SK-N-SH (cell line): ENCODE data around the gene TSPAN16. TPM values are rescaled to one million over a fixed set of nuclear protein-coding genes. Genes with fewer than 3 reads are reported as not detected.

Experiments used
- CTCF ChIA-PET: fragments of 300-600, 350-600 bp; formaldehyde crosslinking; extraction: SDS; loops from one replicate; lab custom pipeline; 2021; lab: Yijun Ruan, JAX
- POLR2A ChIA-PET: fragments of 350-600 bp; sonication (Branson Sonifier 250); formaldehyde crosslinking; extraction: SDS; loops from one replicate; lab custom pipeline; 2020; ENCODE audit warnings: antibody characterized with exemption, inconsistent platforms; lab: Yijun Ruan, JAX
- DNase-seq: peaks from one replicate; pipeline ENCODE4 v3.0.0; 2012
- H2AFZ ChIP-seq: fragments of 200-600 bp; sonication (generic); 2 replicates; pipeline ENCODE4 v1.8.1; 2016; ENCODE audit warnings: antibody characterized with exemption, mild to moderate bottlenecking, low read depth
- H3F3A ChIP-seq: fragments of 200-600 bp; sonication (generic); replicated peaks from 2 replicates; pipeline ENCODE3; 2016; ENCODE audit warnings: antibody characterized with exemption, mild to moderate bottlenecking; ENCODE audit not compliant: insufficient read depth
- H3K27ac ChIP-seq, 2 experiments: fragments of 200-500 bp in 1 of 2; fragments of 200-600 bp in 1 of 2; sonication (Bioruptor generic) in 1 of 2; sonication (generic), shearing (Covaris generic) in 1 of 2; 2 replicates each; pipeline versions ENCODE4 v1.5.1 to v1.6.1; 2014 to 2016; ENCODE audit warnings: low read depth in 2 of 2, inconsistent platforms in 1 of 2, low read length in 1 of 2, mild to moderate bottlenecking in 1 of 2, mixed read lengths in 1 of 2
- H3K27me3 ChIP-seq: fragments of 200-600 bp; sonication (generic), shearing (Covaris generic); 2 replicates; pipeline ENCODE4 v1.6.1; 2016; ENCODE audit warnings: mixed run types; ENCODE audit not compliant: insufficient read depth
- H3K36me3 ChIP-seq, 2 experiments: fragments of 200-500 bp in 1 of 2; fragments of 200-600 bp in 1 of 2; sonication (Bioruptor generic) in 1 of 2; sonication (generic) in 1 of 2; replicated peaks in 1 of 2; 2 replicates each; pipeline versions ENCODE3 to v1.5.1; 2014 to 2016; ENCODE audit warnings: low read length in 1 of 2, mild to moderate bottlenecking in 1 of 2; ENCODE audit not compliant: insufficient read depth in 2 of 2, control insufficient read depth in 1 of 2
- H3K4me1 ChIP-seq, 2 experiments: fragments of 200-500 bp in 1 of 2; fragments of 200-600 bp in 1 of 2; sonication (Bioruptor generic) in 1 of 2; sonication (generic), shearing (Covaris generic) in 1 of 2; 2 replicates each; pipeline versions ENCODE4 v1.5.1 to v1.6.1; 2014 to 2016; ENCODE audit warnings: low read depth in 1 of 2, low read length in 1 of 2, mixed run types in 1 of 2; ENCODE audit not compliant: insufficient read depth in 2 of 2, control insufficient read depth in 1 of 2
- H3K4me2 ChIP-seq: fragments of 200-600 bp; sonication (generic), shearing (Covaris generic); 2 replicates; pipeline ENCODE4 v1.6.1; 2017; ENCODE audit warnings: mixed run types
- H3K4me3 ChIP-seq, 2 experiments: fragments of 200-500 bp in 1 of 2; fragments of 200-600 bp in 1 of 2; sonication (Bioruptor generic) in 1 of 2; sonication (generic), shearing (Covaris generic) in 1 of 2; 2 replicates each; pipeline versions ENCODE4 v1.5.1 to v1.8.1; 2014 to 2016; ENCODE audit warnings: low read depth in 2 of 2, inconsistent platforms in 1 of 2, low read length in 1 of 2, mild to moderate bottlenecking in 1 of 2, mixed read lengths in 1 of 2, moderate library complexity in 1 of 2
- H3K79me2 ChIP-seq: fragments of 200-600 bp; sonication (generic); 2 replicates; pipeline ENCODE4 v1.8.1; 2017; ENCODE audit warnings: mild to moderate bottlenecking; ENCODE audit not compliant: insufficient read depth
- H3K9ac ChIP-seq: fragments of 200-600 bp; sonication (generic); 2 replicates; pipeline ENCODE4 v1.6.1; 2017; ENCODE audit warnings: mixed run types
- H3K9me2 ChIP-seq: fragments of 200-600 bp; sonication (generic); 2 replicates; pipeline ENCODE4 v1.6.1; 2017; ENCODE audit warnings: mixed run types
- H3K9me3 ChIP-seq: fragments of 200-600 bp; sonication (generic); 2 replicates; pipeline ENCODE4 v1.6.1; 2017; ENCODE audit warnings: mixed run types, mild to moderate bottlenecking, moderate library complexity
- H4K20me1 ChIP-seq: fragments of 200-600 bp; sonication (generic); 2 replicates; pipeline ENCODE4 v1.6.1; 2017; ENCODE audit warnings: mild to moderate bottlenecking, mixed run types; ENCODE audit not compliant: insufficient read depth
- CHD2 ChIP-seq: fragments of 150-350 bp; IDR thresholded peaks from 2 replicates; pipeline ENCODE4 v1.6.1; 2018; ENCODE audit warnings: low read length; ENCODE audit not compliant: partially characterized antibody
- FOXJ3 ChIP-seq: sonication (generic); formaldehyde crosslinking; IDR thresholded peaks from 2 replicates; pipeline ENCODE4 v1.5.1; 2020; ENCODE audit warnings: mild to moderate bottlenecking, missing genetic modification reagents
- GATA2 ChIP-seq: sonication (generic); formaldehyde crosslinking; IDR thresholded peaks from 2 replicates; pipeline ENCODE4 v1.5.0; 2020; ENCODE audit warnings: mild to moderate bottlenecking, missing genetic modification reagents
- MXI1 ChIP-seq: IDR thresholded peaks from 2 replicates; pipeline ENCODE4 v1.6.1; 2012; ENCODE audit warnings: mild to moderate bottlenecking, low read depth, low read length, improper control_type of control experiment
- NFIC ChIP-seq: IDR thresholded peaks from 2 replicates; pipeline ENCODE4 v1.4.0; 2012; ENCODE audit warnings: borderline replicate concordance
- RAD21 ChIP-seq: IDR thresholded peaks from 2 replicates; pipeline ENCODE4 v1.6.1; 2012; ENCODE audit warnings: mild to moderate bottlenecking, low read length
- RXRA ChIP-seq: IDR thresholded peaks from 2 replicates; pipeline ENCODE4 v1.4.0; 2012; ENCODE audit warnings: low read depth, mild to moderate bottlenecking, borderline replicate concordance
- SIN3A ChIP-seq: IDR thresholded peaks from 2 replicates; pipeline ENCODE4 v1.6.1; 2012; ENCODE audit warnings: low read depth, mild to moderate bottlenecking, low read length, moderate library complexity, borderline replicate concordance
- WGBS: methylation state at CpG from one replicate; pipeline ENCODE4 v1.1.6; 2017; ENCODE audit warnings: low lambda C conversion rate; 5-methylcytosine and 5-hydroxymethylcytosine counted together
- polyA plus RNA-seq, 3 experiments: library from polyadenylated mRNA; depleted of rRNA; stranded (reverse); fragments of >200 nt; gene quantifications; 2 replicates each; pipeline ENCODE4 v1.2.3, GENCODE V29; 2012
- TF ChIP-seq, protein P1 (sequence below): IDR thresholded peaks from 2 replicates; pipeline ENCODE4 v1.6.1; 2012; ENCODE audit warnings: mild to moderate bottlenecking, low read depth, low read length, moderate library complexity
- TF ChIP-seq, protein P2 (sequence below): fragments of 150-350 bp; IDR thresholded peaks from 2 replicates; pipeline ENCODE4 v1.6.1; 2017; ENCODE audit warnings: antibody characterized with exemption, low read length, low read depth, borderline replicate concordance

The TSPAN16 gene
- polyA plus RNA-seq, 1 of the 3 experiments (the other 2 are of a cell fraction), result not detected

DNA sequence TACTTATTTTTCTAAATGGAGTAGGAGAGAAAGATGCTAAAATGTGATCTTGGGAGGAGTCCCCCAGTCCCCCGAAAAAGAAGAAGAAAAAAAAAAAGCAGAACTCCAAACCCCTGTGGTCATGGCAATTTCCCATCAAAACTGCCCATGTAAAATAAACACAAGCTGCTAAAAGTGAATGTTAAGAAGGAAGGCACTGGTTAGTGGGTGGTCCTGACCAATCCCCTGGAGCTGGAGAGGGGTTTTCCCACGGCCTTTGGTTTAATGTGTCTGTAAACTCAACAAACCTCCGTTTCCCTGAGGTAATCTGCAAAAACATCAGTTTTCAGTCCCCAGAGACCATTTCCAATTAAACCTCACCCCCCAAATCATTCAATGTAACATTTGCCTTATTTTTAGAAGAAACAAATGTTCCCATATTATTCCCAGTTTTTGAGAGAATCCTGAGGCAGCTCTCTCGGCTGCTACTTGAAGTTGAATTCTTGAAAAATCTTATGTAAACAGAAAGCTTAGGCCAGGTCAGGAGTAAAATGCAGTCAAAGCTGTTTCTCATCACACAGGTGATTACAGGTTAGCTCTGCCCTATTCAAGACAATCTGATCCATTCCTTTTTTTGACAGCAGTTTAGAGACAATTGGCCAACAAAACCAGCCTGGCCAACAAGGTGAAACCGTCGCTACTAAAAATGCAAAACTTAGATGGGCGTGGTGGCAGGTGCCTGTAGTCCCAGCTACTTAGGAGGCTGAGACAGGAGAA is 26.5 kb downstream of the TSPAN16 start:
- Histone ChIP-seq H3K9me2 (no peaks in the 10 kb centered on the region), H3K4me1 (peaks cover 9 to 19% of the 10 kb centered on the region in 2 experiments), H4K20me1 (no peaks in the 10 kb centered on the region), H3F3A (peaks cover 13% of the 10 kb centered on the region), H2AFZ (no peak overlapping the region), H3K79me2 (no peaks in the 10 kb centered on the region), H3K27me3 (no peaks in the 10 kb centered on the region), H3K4me3 (no peak overlapping the region), H3K36me3 (no peaks in the 10 kb centered on the region), H3K4me2 (no peak overlapping the region), H3K9ac (no peak overlapping the region), H3K27ac (no peak overlapping the region), H3K9me3 (no peaks in the 10 kb centered on the region)
- CTCF ChIA-PET, result interaction anchor here (0.7 to 2.0 kb wide), 7 partner anchors 9 to 118 kb away, joined by 3 to 5 read pairs (median 3); partner anchors contain the start of genes PRKCSH, RAB3D and TSPAN16
- DNase-seq, result no peak
- TF ChIP-seq NFIC (no peak), FOXJ3 (CRISPR knock-in tag) (no peak), RAD21 (no peak), RXRA (no peak), SIN3A (no peak), MXI1 (no peak), GATA2 (CRISPR knock-in tag) (no peak)
- TF ChIP-seq, protein P1, sequence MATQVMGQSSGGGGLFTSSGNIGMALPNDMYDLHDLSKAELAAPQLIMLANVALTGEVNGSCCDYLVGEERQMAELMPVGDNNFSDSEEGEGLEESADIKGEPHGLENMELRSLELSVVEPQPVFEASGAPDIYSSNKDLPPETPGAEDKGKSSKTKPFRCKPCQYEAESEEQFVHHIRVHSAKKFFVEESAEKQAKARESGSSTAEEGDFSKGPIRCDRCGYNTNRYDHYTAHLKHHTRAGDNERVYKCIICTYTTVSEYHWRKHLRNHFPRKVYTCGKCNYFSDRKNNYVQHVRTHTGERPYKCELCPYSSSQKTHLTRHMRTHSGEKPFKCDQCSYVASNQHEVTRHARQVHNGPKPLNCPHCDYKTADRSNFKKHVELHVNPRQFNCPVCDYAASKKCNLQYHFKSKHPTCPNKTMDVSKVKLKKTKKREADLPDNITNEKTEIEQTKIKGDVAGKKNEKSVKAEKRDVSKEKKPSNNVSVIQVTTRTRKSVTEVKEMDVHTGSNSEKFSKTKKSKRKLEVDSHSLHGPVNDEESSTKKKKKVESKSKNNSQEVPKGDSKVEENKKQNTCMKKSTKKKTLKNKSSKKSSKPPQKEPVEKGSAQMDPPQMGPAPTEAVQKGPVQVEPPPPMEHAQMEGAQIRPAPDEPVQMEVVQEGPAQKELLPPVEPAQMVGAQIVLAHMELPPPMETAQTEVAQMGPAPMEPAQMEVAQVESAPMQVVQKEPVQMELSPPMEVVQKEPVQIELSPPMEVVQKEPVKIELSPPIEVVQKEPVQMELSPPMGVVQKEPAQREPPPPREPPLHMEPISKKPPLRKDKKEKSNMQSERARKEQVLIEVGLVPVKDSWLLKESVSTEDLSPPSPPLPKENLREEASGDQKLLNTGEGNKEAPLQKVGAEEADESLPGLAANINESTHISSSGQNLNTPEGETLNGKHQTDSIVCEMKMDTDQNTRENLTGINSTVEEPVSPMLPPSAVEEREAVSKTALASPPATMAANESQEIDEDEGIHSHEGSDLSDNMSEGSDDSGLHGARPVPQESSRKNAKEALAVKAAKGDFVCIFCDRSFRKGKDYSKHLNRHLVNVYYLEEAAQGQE, result no peak
- POLR2A ChIA-PET, result no interaction called here
- WGBS, result 85% methylated on average over 7 of the region's 7 CpGs

DNA sequence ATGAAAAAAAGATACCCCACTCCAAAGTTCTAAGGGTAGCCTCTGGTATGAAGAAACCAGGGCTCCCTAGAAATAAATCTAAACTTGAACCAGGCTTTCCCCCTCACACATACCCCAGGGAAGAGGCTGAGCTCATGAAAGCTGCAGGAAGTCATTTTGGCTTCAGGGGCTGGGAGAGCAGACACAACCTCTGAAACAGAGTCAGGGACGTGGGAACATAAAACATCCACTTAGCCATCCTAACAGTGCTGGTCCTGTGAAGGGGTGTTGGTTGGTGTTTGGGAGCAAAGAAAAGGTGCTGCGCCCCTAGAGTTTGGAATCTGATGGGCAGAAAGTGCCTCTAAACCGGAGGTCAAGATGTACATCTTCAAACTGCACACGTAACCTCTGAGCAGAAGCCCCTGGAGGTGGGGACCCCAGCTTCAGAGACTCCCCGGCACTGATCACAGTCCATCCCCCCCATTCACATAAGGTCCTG is 27.7 kb downstream of the TSPAN16 start:
- no peak overlapping the region for H3K9ac ChIP-seq

More for the DNA sequence above, 27.7 kb downstream of the TSPAN16 start:
- H2AFZ ChIP-seq, result no peak overlapping the region
- peak overlapping the region; percentile 65 to 87; a peak in 3 of 4 replicates for H3K27ac ChIP-seq
- H3K36me3 ChIP-seq, result peaks cover 0 to 5% of the 10 kb centered on the region in 2 experiments
- ChIA-PET POLR2A (interaction anchor here (1.3 to 2.5 kb wide), 2 partner anchors 15 to 51 kb away, joined by 3 to 17 read pairs; partner anchors contain the start of genes RAB3D and SWSAP1), CTCF (interaction anchor here (0.9 to 2.2 kb wide), 7 partner anchors 27 to 123 kb away, joined by 3 to 11 read pairs (median 4); partner anchors contain the start of gene TSPAN16)
- peaks cover 9 to 19% of the 10 kb centered on the region in 2 experiments for H3K4me1 ChIP-seq
- H3K4me2 ChIP-seq, result peak overlapping the region; percentile 66; the same call in 1 of the 2 replicates
- H3K9me3 ChIP-seq, result no peaks in the 10 kb centered on the region
- H3K27me3 ChIP-seq, result no peaks in the 10 kb centered on the region
- no peaks in the 10 kb centered on the region for H3K9me2 ChIP-seq
- WGBS, result 74% methylated on average over 5 of the region's 5 CpGs
- H3K79me2 ChIP-seq, result no peaks in the 10 kb centered on the region
- TF ChIP-seq CHD2 (no peak), GATA2 (CRISPR knock-in tag) (no peak), MXI1 (0 out of 2 replicates have a peak, but pooled peaks have one; percentile 2), RXRA (no peak)
- TF ChIP-seq, protein P2, sequence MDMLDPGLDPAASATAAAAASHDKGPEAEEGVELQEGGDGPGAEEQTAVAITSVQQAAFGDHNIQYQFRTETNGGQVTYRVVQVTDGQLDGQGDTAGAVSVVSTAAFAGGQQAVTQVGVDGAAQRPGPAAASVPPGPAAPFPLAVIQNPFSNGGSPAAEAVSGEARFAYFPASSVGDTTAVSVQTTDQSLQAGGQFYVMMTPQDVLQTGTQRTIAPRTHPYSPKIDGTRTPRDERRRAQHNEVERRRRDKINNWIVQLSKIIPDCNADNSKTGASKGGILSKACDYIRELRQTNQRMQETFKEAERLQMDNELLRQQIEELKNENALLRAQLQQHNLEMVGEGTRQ, result no peak
- no peak overlapping the region for H3K4me3 ChIP-seq
- H3F3A ChIP-seq, result peaks cover 13% of the 10 kb centered on the region
- DNase-seq, result peak; percentile 37
- no peaks in the 10 kb centered on the region for H4K20me1 ChIP-seq
